HG03565 (cell line): Measurements from ENCODE around the gene MBTPS2.
"Not testable (repeated sequence)": the region's sequence is repeated elsewhere in the genome, so short reads cannot be mapped to it uniquely, and the experiment has no call there.

Experiments used
- ATAC-seq: cut with Tn5 transposase; IDR thresholded peaks from one replicate; pipeline ENCODE4 v1.9.1; 2021; ENCODE audit warnings: mild to moderate bottlenecking, moderate library complexity; ENCODE audit not compliant: unreplicated experiment

The MBTPS2 gene

GRCh38 chrX:21855937-21856415 is 16.6 kb downstream of the MBTPS2 start, which contains the start of gene YY2:
Gene YY2, plus strand, starts transcription at chrX:21855987. Its CDS starts 498 bp downstream, at chrX:21856485.
- ATAC-seq, result no peak

GRCh38 chrX:21856504-21856903 is 17.1 kb downstream of the MBTPS2 start:
- no peak for ATAC-seq

- ATAC-seq, result no peak
Measured at GRCh38 chrX:21863241-21863640, 23.8 kb downstream of the MBTPS2 start.

GRCh38 chrX:21865436-21865835 is 26.0 kb downstream of the MBTPS2 start:
- ATAC-seq, result no peak

- ATAC-seq, result no peak
Measured at GRCh38 chrX:21870494-21870893, 31.1 kb downstream of the MBTPS2 start.

GRCh38 chrX:21873063-21873775 is 33.8 kb downstream of the MBTPS2 start:
- ATAC-seq, result no peak

- not testable (repeated sequence) for ATAC-seq
Measured at GRCh38 chrX:21874182-21874581, 34.8 kb downstream of the MBTPS2 start.

GRCh38 chrX:21875013-21875412 is 35.6 kb downstream of the MBTPS2 start:
- ATAC-seq, result no peak

- no peak for ATAC-seq
Measured at GRCh38 chrX:21881881-21882574, 42.6 kb downstream of the MBTPS2 start.

GRCh38 chrX:21883258-21883657 is 43.8 kb downstream of the MBTPS2 start:
- no peak for ATAC-seq

GRCh38 chrX:21885568-21885967 is 46.2 kb downstream of the MBTPS2 start:
- ATAC-seq, result no peak

- ATAC-seq, result no peak
Measured at GRCh38 chrX:21905313-21905712, 65.9 kb downstream of the MBTPS2 start.

- no peak for ATAC-seq
Measured at GRCh38 chrX:21905953-21906352, 66.5 kb downstream of the MBTPS2 start.

GRCh38 chrX:21907260-21907659 is 67.8 kb downstream of the MBTPS2 start:
- ATAC-seq, result no peak

GRCh38 chrX:21911481-21911880 is 72.1 kb downstream of the MBTPS2 start:
- no peak for ATAC-seq

- no peak for ATAC-seq
Measured at GRCh38 chrX:21912220-21912619, 72.8 kb downstream of the MBTPS2 start.

GRCh38 chrX:21912989-21913388 is 73.6 kb downstream of the MBTPS2 start:
- ATAC-seq, result no peak

GRCh38 chrX:21926116-21926515 is 86.7 kb downstream of the MBTPS2 start:
- no peak for ATAC-seq

GRCh38 chrX:21926527-21927278 is 87.3 kb downstream of the MBTPS2 start:
- ATAC-seq, result peak; percentile 89

- no peak for ATAC-seq
Measured at GRCh38 chrX:21929209-21929608, 89.8 kb downstream of the MBTPS2 start.

- ATAC-seq, result no peak
Measured at GRCh38 chrX:21930986-21931385, 91.6 kb downstream of the MBTPS2 start.
